ENCODE measurements around the gene RGS17.
"Not testable (repeated sequence)": the region's sequence is repeated elsewhere in the genome, so short reads cannot be mapped to it uniquely, and the experiment has no call there.

RGS17 gene

DNA sequence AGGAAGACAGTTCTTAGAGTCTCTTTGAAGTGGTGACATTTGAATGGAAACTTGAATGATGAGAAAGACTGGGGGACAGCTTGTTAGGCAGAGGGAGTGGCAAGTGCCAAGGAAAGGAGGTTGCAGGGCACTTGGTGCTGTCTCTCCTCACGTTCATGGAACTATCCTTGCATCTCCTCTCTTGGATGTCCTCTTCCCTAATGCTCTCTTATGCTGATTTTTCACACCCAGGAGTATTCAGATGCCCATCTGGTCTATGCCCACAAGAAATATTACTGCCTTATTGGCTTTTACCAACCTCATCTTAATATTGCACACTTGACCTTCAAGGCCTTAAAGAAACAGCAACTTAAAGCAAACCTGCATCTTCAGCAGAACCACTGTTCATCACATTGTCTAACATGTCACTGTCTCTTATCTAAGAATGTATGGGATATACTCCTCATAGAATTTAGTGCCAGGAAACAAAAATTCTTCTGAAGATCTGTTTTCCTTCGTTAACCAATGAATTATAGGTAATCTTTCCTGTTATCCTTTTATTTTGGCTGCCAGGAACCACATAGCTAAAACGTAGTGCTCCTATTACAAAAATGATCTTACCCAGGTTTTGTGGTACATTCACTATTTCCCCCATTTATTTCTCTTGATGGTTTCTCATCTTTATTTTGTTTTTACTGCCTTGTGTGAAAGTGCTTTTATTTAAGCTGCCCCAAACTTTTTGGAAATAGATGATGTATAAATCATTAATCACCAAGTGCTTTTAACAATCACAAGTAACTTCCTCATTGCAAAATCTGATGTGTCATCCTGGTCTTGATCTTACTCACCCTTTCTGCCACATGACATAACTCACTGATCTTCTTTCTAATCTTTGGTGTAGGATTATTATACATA lies 12.8 kb downstream of the RGS17 start:
- no peak overlapping the region for H3K4me2 ChIP-seq (ENCODE audit: insufficient read depth, low read length, poor library complexity, severe bottlenecking)

GRCh38 chr6:153111082-153111481 lies 20.0 kb downstream of the RGS17 start:
- not testable (repeated sequence) for H3K4me3 ChIP-seq (ENCODE audit: low read length in 2 of 2); DNase-seq (ENCODE audit: low spot score); H3K36me3 ChIP-seq (replicated peaks in 1 of 2; ENCODE audit: control insufficient read depth in 2 of 2, insufficient read depth in 2 of 2, low read length in 2 of 2); H3K18ac ChIP-seq (ENCODE audit: low read length); H4K8ac ChIP-seq (ENCODE audit: low read depth, low read length); H3K4ac ChIP-seq (ENCODE audit: low read length); H2AK5ac ChIP-seq (ENCODE audit: low read depth, low read length); H2BK15ac ChIP-seq (ENCODE audit: low read length); H3K4me1 ChIP-seq (ENCODE audit: control insufficient read depth in 2 of 2, insufficient read depth in 1 of 2, low read depth in 1 of 2, low read length in 2 of 2); H3K27ac ChIP-seq (replicated peaks; ENCODE audit: low read length); H3K9ac ChIP-seq (ENCODE audit: low read depth, low read length, poor library complexity); H4K91ac ChIP-seq (ENCODE audit: low read depth, low read length, poor library complexity); H3K23ac ChIP-seq (ENCODE audit: low read depth, low read length, poor library complexity); H3K4me2 ChIP-seq (ENCODE audit: insufficient read depth, low read length, poor library complexity, severe bottlenecking); H3K79me1 ChIP-seq (ENCODE audit: low read depth, low read length); H3K14ac ChIP-seq (ENCODE audit: low read length); H2BK12ac ChIP-seq (ENCODE audit: low read length); H3K27me3 ChIP-seq (ENCODE audit: control insufficient read depth in 3 of 3, insufficient read depth in 3 of 3, low read depth in 1 of 3, low read length in 3 of 3); H2BK5ac ChIP-seq (ENCODE audit: low read length); H2BK120ac ChIP-seq (ENCODE audit: low read depth, low read length)
- peaks cover 0 to 11% of the 10 kb centered on the region in 2 donors for H3K9me3 ChIP-seq (replicated peaks in 1 of 2; ENCODE audit: control insufficient read depth in 2 of 2, insufficient read depth in 1 of 2, low read depth in 1 of 2, low read length in 2 of 2)
- WGBS, 2 donors (ENCODE audit: extremely low coverage in 2 of 2, insufficient read length in 2 of 2, insufficient replicate concordance in 1 of 2), result no CpG with 5 or more reads among the region's 9 CpGs
- peak overlapping the region; percentile 67 for H2AFZ ChIP-seq (ENCODE audit: low read length)

More for the DNA sequence above, 12.8 kb downstream of the RGS17 start:
- H3K9ac ChIP-seq (ENCODE audit: low read depth, low read length, poor library complexity), result no peak overlapping the region
- H2BK120ac ChIP-seq (ENCODE audit: low read depth, low read length), result no peak overlapping the region
- no peak overlapping the region for H2BK15ac ChIP-seq (ENCODE audit: low read length)
- H3K9me3 ChIP-seq (replicated peaks in 1 of 2; ENCODE audit: control insufficient read depth in 2 of 2, insufficient read depth in 1 of 2, low read depth in 1 of 2, low read length in 2 of 2), result no peaks in the 10 kb centered on the region
- DNase-seq (ENCODE audit: low spot score), result no peak
- WGBS, 2 donors (ENCODE audit: extremely low coverage in 2 of 2, insufficient read length in 2 of 2, insufficient replicate concordance in 1 of 2), result no CpG with 5 or more reads among the region's 3 CpGs
- no peak overlapping the region for H3K4ac ChIP-seq (ENCODE audit: low read length)
- H3K4me1 ChIP-seq (ENCODE audit: control insufficient read depth in 2 of 2, insufficient read depth in 1 of 2, low read depth in 1 of 2, low read length in 2 of 2), result no peaks in the 10 kb centered on the region
- H3K27ac ChIP-seq (replicated peaks; ENCODE audit: low read length), result no peak overlapping the region
- no peak overlapping the region for H4K8ac ChIP-seq (ENCODE audit: low read depth, low read length)
- H2BK12ac ChIP-seq (ENCODE audit: low read length), result no peak overlapping the region
- H3K18ac ChIP-seq (ENCODE audit: low read length), result no peak overlapping the region
- no peaks in the 10 kb centered on the region for H3K27me3 ChIP-seq (ENCODE audit: control insufficient read depth in 3 of 3, insufficient read depth in 3 of 3, low read depth in 1 of 3, low read length in 3 of 3)
- no peak overlapping the region for H2AK5ac ChIP-seq (ENCODE audit: low read depth, low read length)
- no peak overlapping the region for H4K91ac ChIP-seq (ENCODE audit: low read depth, low read length, poor library complexity)
- no peak overlapping the region for H2AFZ ChIP-seq (ENCODE audit: low read length)
- no peaks in the 10 kb centered on the region for H3K79me1 ChIP-seq (ENCODE audit: low read depth, low read length)
- H3K4me3 ChIP-seq (ENCODE audit: low read length in 2 of 2), result no peak overlapping the region
- H2BK5ac ChIP-seq (ENCODE audit: low read length), result no peak overlapping the region
- no peak overlapping the region for H3K14ac ChIP-seq (ENCODE audit: low read length)
- H3K36me3 ChIP-seq (replicated peaks in 1 of 2; ENCODE audit: control insufficient read depth in 2 of 2, insufficient read depth in 2 of 2, low read length in 2 of 2), result no peaks in the 10 kb centered on the region
- no peak overlapping the region for H3K23ac ChIP-seq (ENCODE audit: low read depth, low read length, poor library complexity)

GRCh38 chr6:153110612-153111011 lies 20.5 kb downstream of the RGS17 start:
- no CpG with 5 or more reads among the region's 11 CpGs for WGBS, 2 donors (ENCODE audit: extremely low coverage in 2 of 2, insufficient read length in 2 of 2, insufficient replicate concordance in 1 of 2)
- not testable (repeated sequence) for H4K91ac ChIP-seq (ENCODE audit: low read depth, low read length, poor library complexity); H2BK12ac ChIP-seq (ENCODE audit: low read length); H3K36me3 ChIP-seq (replicated peaks in 1 of 2; ENCODE audit: control insufficient read depth in 2 of 2, insufficient read depth in 2 of 2, low read length in 2 of 2); DNase-seq (ENCODE audit: low spot score); H3K9ac ChIP-seq (ENCODE audit: low read depth, low read length, poor library complexity); H3K27ac ChIP-seq (replicated peaks; ENCODE audit: low read length); H3K23ac ChIP-seq (ENCODE audit: low read depth, low read length, poor library complexity); H2BK15ac ChIP-seq (ENCODE audit: low read length); H3K14ac ChIP-seq (ENCODE audit: low read length); H4K8ac ChIP-seq (ENCODE audit: low read depth, low read length); H3K18ac ChIP-seq (ENCODE audit: low read length); H3K4me1 ChIP-seq (ENCODE audit: control insufficient read depth in 2 of 2, insufficient read depth in 1 of 2, low read depth in 1 of 2, low read length in 2 of 2); H3K79me1 ChIP-seq (ENCODE audit: low read depth, low read length); H2BK120ac ChIP-seq (ENCODE audit: low read depth, low read length); H2BK5ac ChIP-seq (ENCODE audit: low read length); H3K27me3 ChIP-seq (ENCODE audit: control insufficient read depth in 3 of 3, insufficient read depth in 3 of 3, low read depth in 1 of 3, low read length in 3 of 3); H3K4ac ChIP-seq (ENCODE audit: low read length); H3K4me2 ChIP-seq (ENCODE audit: insufficient read depth, low read length, poor library complexity, severe bottlenecking); H2AK5ac ChIP-seq (ENCODE audit: low read depth, low read length); H3K4me3 ChIP-seq (ENCODE audit: low read length in 2 of 2)
- Histone ChIP-seq H2AFZ (ENCODE audit: low read length) (peak overlapping the region; percentile 67), H3K9me3 (replicated peaks in 1 of 2; ENCODE audit: control insufficient read depth in 2 of 2, insufficient read depth in 1 of 2, low read depth in 1 of 2, low read length in 2 of 2) (peaks cover 0 to 11% of the 10 kb centered on the region in 2 donors)

- Histone ChIP-seq H3K18ac (ENCODE audit: low read length) (no peak overlapping the region), H2BK12ac (ENCODE audit: low read length) (no peak overlapping the region), H3K4me1 (ENCODE audit: control insufficient read depth in 2 of 2, insufficient read depth in 1 of 2, low read depth in 1 of 2, low read length in 2 of 2) (peaks cover 0 to 2% of the 10 kb centered on the region in 2 donors), H4K8ac (ENCODE audit: low read depth, low read length) (no peak overlapping the region), H3K4me2 (ENCODE audit: insufficient read depth, low read length, poor library complexity, severe bottlenecking) (no peak overlapping the region), H2BK15ac (ENCODE audit: low read length) (no peak overlapping the region), H3K36me3 (replicated peaks in 1 of 2; ENCODE audit: control insufficient read depth in 2 of 2, insufficient read depth in 2 of 2, low read length in 2 of 2) (no peaks in the 10 kb centered on the region), H2AK5ac (ENCODE audit: low read depth, low read length) (no peak overlapping the region), H3K9ac (ENCODE audit: low read depth, low read length, poor library complexity) (no peak overlapping the region), H3K79me1 (ENCODE audit: low read depth, low read length) (no peaks in the 10 kb centered on the region), H3K9me3 (replicated peaks in 1 of 2; ENCODE audit: control insufficient read depth in 2 of 2, insufficient read depth in 1 of 2, low read depth in 1 of 2, low read length in 2 of 2) (peaks cover 0 to 11% of the 10 kb centered on the region in 2 donors), H2AFZ (ENCODE audit: low read length) (no peak overlapping the region), H3K14ac (ENCODE audit: low read length) (no peak overlapping the region), H3K4me3 (ENCODE audit: low read length in 2 of 2) (no peak overlapping the region), H3K23ac (ENCODE audit: low read depth, low read length, poor library complexity) (no peak overlapping the region), H3K27ac (replicated peaks; ENCODE audit: low read length) (no peak overlapping the region), H2BK5ac (ENCODE audit: low read length) (no peak overlapping the region), H2BK120ac (ENCODE audit: low read depth, low read length) (no peak overlapping the region), H3K27me3 (ENCODE audit: control insufficient read depth in 3 of 3, insufficient read depth in 3 of 3, low read depth in 1 of 3, low read length in 3 of 3) (no peaks in the 10 kb centered on the region), H4K91ac (ENCODE audit: low read depth, low read length, poor library complexity) (no peak overlapping the region), H3K4ac (ENCODE audit: low read length) (no peak overlapping the region)
- no peak for DNase-seq (ENCODE audit: low spot score)
These were observed 22.8 kb downstream of the RGS17 start for GRCh38 chr6:153108315-153108714.

Measured in neuronal stem cell (in vitro differentiated cells).